BLaER1 (cell line): Measurements from ENCODE around the gene LRP1.
A peak's percentile ranks its signal among the peaks of the same experiment; 100 is the strongest.

Source experiments
- H3K27ac ChIP-seq: shearing (Covaris generic); formaldehyde crosslinking; 2 replicates; pipeline ENCODE4 v1.8.1; 2022
- H3K27me3 ChIP-seq: shearing (Covaris generic); formaldehyde crosslinking; 2 replicates; pipeline ENCODE4 v1.8.1; 2022
- H3K36me3 ChIP-seq: shearing (Covaris generic); formaldehyde crosslinking; 2 replicates; pipeline ENCODE4 v1.8.1; 2022
- H3K4me1 ChIP-seq: shearing (Covaris generic); formaldehyde crosslinking; 2 replicates; pipeline ENCODE4 v1.8.1; 2022
- H3K4me2 ChIP-seq: shearing (Covaris generic); formaldehyde crosslinking; 2 replicates; pipeline ENCODE4 v1.8.1; 2022
- H3K4me3 ChIP-seq: shearing (Covaris generic); formaldehyde crosslinking; 2 replicates; pipeline ENCODE4 v1.8.1; 2022
- H3K9ac ChIP-seq: shearing (Covaris generic); formaldehyde crosslinking; 2 replicates; pipeline ENCODE4 v1.8.1; 2022
- H3K9me3 ChIP-seq: shearing (Covaris generic); formaldehyde crosslinking; 2 replicates; pipeline ENCODE4 v1.8.1; 2022
- H4K20me1 ChIP-seq: shearing (Covaris generic); formaldehyde crosslinking; 2 replicates; pipeline ENCODE4 v1.8.1; 2022
- Cebpa-rat ChIP-seq: shearing (Covaris generic); IDR thresholded peaks from 2 replicates; pipeline ENCODE4 v1.8.1; 2022

Gene LRP1

GRCh38 chr12:57124261-57124877 is 3.9 kb upstream of the LRP1 start:
- no peak overlapping the region for H3K4me2 ChIP-seq
- peaks cover 27% of the 10 kb centered on the region for H3K27me3 ChIP-seq
- H3K36me3 ChIP-seq, result no peaks in the 10 kb centered on the region
- H4K20me1 ChIP-seq, result no peaks in the 10 kb centered on the region
- TF ChIP-seq Cebpa-rat, result no peak
- no peak overlapping the region for H3K27ac ChIP-seq
- H3K4me1 ChIP-seq, result peaks cover 17% of the 10 kb centered on the region
- no peak overlapping the region for H3K4me3 ChIP-seq
- no peaks in the 10 kb centered on the region for H3K9me3 ChIP-seq
- H3K9ac ChIP-seq, result no peak overlapping the region

DNA sequence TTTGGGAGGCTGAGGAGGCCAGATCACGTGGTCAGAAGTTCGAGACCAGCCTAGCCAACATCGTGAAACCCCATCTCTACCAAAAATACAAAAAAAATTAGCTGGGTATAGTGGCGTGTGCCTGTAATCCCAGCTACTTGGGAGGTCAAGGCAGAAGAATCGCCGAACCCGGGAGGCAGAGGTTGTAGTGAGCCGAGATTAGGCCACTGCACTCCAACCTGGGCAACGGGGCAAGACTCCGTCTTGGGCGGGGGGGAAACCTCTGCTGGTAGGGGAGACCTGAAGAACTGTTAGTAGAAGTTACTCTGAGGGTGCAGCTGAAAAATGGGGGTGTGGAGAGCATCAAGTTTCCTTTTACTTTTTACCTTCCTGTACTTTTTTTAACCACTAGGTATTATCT is 2.2 kb upstream of the LRP1 start:
- TF ChIP-seq Cebpa-rat, result no peak
- peaks cover 30% of the 10 kb centered on the region for H3K27me3 ChIP-seq
- peaks cover 9% of the 10 kb centered on the region for H4K20me1 ChIP-seq
- no peaks in the 10 kb centered on the region for H3K36me3 ChIP-seq
- H3K4me1 ChIP-seq, result peaks cover 33% of the 10 kb centered on the region
- no peak overlapping the region for H3K4me2 ChIP-seq
- no peak overlapping the region for H3K4me3 ChIP-seq
- H3K9ac ChIP-seq, result no peak overlapping the region
- H3K27ac ChIP-seq, result no peak overlapping the region
- H3K9me3 ChIP-seq, result no peaks in the 10 kb centered on the region

- Histone ChIP-seq H3K9me3 (no peaks in the 10 kb centered on the region), H3K4me2 (peak overlapping the region; percentile 90; the same call in 1 of the 2 replicates), H3K27ac (no peak overlapping the region), H3K9ac (no peak overlapping the region), H3K4me3 (no peak overlapping the region), H3K4me1 (peaks cover 35% of the 10 kb centered on the region), H4K20me1 (peaks cover 14% of the 10 kb centered on the region), H3K27me3 (peaks cover 30% of the 10 kb centered on the region), H3K36me3 (no peaks in the 10 kb centered on the region)
- no peak for TF ChIP-seq Cebpa-rat
Measured at GRCh38 chr12:57126561-57126960, 1.7 kb upstream of the LRP1 start.

DNA sequence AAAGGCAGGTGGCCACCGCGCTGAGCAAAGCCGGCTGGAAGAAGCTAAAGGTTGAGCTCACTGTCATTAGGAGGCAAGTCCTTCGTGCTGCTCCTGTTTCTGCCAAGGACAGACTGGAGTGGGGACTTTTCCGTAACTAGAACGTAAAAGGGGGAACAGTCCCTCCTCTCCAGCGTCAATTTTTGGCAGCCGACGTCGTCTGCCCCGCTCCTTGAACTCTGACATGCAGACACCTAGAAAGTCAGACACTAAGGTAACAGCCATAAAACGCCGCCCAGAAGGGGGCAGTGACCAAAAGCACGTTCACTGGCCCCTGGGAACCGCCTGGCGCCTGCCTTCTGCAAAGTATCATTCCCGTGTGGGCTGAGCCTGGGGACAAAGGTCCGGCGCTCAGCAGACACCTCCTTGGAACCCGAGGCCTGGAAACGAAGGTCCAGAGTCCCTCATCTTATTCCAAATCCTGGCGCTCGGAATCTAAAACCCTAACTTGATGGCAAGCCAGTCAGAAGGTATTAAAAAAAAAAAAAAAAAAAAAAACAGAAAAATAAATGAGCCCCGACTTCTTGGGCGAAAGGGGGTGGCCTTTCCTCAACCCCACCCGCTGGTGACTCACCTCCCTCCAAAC is 1.1 kb upstream of the LRP1 start:
- H3K9me3 ChIP-seq, result no peaks in the 10 kb centered on the region
- TF ChIP-seq Cebpa-rat, result no peak
- peak overlapping the region; percentile 77; the same call in 1 of the 2 replicates for H3K9ac ChIP-seq
- H3K4me1 ChIP-seq, result peaks cover 35% of the 10 kb centered on the region
- peak overlapping the region; percentile 85 for H3K4me3 ChIP-seq
- H3K27me3 ChIP-seq, result peaks cover 30% of the 10 kb centered on the region
- no peak overlapping the region for H3K27ac ChIP-seq
- peak overlapping the region; percentile 90 for H3K4me2 ChIP-seq
- no peaks in the 10 kb centered on the region for H3K36me3 ChIP-seq
- peaks cover 21% of the 10 kb centered on the region for H4K20me1 ChIP-seq

DNA sequence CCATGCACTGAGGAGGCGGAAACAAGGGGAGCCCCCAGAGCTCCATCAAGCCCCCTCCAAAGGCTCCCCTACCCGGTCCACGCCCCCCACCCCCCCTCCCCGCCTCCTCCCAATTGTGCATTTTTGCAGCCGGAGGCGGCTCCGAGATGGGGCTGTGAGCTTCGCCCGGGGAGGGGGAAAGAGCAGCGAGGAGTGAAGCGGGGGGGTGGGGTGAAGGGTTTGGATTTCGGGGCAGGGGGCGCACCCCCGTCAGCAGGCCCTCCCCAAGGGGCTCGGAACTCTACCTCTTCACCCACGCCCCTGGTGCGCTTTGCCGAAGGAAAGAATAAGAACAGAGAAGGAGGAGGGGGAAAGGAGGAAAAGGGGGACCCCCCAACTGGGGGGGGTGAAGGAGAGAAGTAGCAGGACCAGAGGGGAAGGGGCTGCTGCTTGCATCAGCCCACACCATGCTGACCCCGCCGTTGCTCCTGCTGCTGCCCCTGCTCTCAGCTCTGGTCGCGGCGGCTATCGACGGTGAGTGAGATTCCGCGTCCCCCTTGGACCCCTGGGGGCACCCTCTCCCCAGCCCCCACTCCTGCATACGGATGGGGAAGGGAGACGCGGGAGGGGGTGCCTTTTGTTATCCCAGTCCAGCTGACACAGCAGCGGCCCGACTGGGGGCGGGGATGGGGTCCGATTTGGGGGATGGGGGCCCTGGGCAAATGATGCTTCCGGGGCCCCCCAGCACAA is 400 bp downstream of the LRP1 start:
- no peak for TF ChIP-seq Cebpa-rat
- Histone ChIP-seq H3K4me1 (peaks cover 35% of the 10 kb centered on the region), H3K4me3 (peak overlapping the region; percentile 85), H3K9me3 (no peaks in the 10 kb centered on the region), H3K9ac (peak overlapping the region; percentile 73), H3K4me2 (peak overlapping the region; percentile 97), H3K36me3 (no peaks in the 10 kb centered on the region), H4K20me1 (peaks cover 26% of the 10 kb centered on the region), H3K27me3 (peaks cover 30% of the 10 kb centered on the region), H3K27ac (no peak overlapping the region)

DNA sequence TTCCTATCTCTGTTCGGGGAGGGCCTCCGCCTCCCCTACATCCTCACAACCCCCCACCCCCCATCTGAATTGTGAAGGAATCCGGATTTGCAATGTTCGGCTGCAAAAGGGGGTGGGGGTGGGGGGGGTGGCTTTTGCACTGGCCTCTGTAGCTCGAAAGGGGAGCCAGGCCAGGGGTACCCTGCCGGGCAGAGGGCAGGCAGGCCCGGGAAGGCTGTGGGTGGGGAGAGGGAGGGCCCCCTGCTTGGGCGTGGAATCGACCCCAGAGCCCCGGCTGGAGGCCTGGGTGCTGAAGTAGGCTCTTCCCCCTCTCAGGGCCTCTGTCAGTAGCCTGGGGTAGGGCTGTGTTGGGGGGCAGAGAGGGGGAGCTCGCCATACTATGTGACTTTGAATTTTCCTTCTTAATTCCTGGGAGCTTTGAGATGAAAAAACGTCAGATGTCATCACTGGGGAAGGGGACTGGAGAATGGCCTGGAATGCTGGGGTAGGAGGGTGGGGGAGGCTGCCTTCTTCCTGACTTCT is 1.1 kb downstream of the LRP1 start:
- Histone ChIP-seq H3K27me3 (peaks cover 30% of the 10 kb centered on the region), H3K27ac (no peak overlapping the region), H3K9ac (peak overlapping the region; percentile 73), H3K9me3 (no peaks in the 10 kb centered on the region), H3K4me2 (peak overlapping the region; percentile 97), H3K4me1 (peaks cover 35% of the 10 kb centered on the region), H3K36me3 (no peaks in the 10 kb centered on the region), H4K20me1 (peaks cover 26% of the 10 kb centered on the region), H3K4me3 (peak overlapping the region; percentile 85)
- TF ChIP-seq Cebpa-rat, result no peak

- Histone ChIP-seq H3K4me1 (peaks cover 35% of the 10 kb centered on the region), H3K9ac (no peak overlapping the region), H3K27me3 (peaks cover 26% of the 10 kb centered on the region), H3K27ac (no peak overlapping the region), H3K36me3 (no peaks in the 10 kb centered on the region), H4K20me1 (peaks cover 26% of the 10 kb centered on the region), H3K4me3 (peak overlapping the region; percentile 85; the same call in 1 of the 2 replicates), H3K9me3 (no peaks in the 10 kb centered on the region), H3K4me2 (peak overlapping the region; percentile 97)
- TF ChIP-seq Cebpa-rat, result no peak
Measured at GRCh38 chr12:57129889-57130288, 1.6 kb downstream of the LRP1 start.

DNA sequence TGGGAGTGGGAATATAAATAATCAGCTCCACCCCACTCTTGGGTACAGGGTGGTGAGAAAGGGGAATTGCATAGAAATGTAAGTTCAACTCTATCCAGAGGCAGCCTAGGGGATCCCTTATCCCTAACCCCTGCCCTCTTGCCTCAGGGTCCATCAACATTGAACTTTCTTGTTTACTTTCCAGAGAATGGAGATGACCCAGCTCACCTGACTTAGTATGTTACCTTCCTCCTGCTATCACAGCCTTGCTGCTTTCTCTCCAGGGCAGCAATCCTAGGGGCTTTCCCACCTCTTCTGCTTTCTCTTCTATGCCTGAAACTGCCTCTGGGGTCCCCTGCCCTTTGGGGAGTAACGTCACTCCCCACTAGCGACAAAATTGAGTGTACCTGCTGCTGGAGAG is 2.7 kb downstream of the LRP1 start:
- Histone ChIP-seq H3K9ac (no peak overlapping the region), H4K20me1 (peaks cover 26% of the 10 kb centered on the region), H3K9me3 (no peaks in the 10 kb centered on the region), H3K27me3 (peaks cover 20% of the 10 kb centered on the region), H3K36me3 (no peaks in the 10 kb centered on the region), H3K4me1 (peaks cover 46% of the 10 kb centered on the region), H3K4me2 (peak overlapping the region; percentile 17; the same call in 1 of the 2 replicates), H3K27ac (no peak overlapping the region), H3K4me3 (no peak overlapping the region)
- TF ChIP-seq Cebpa-rat, result no peak

GRCh38 chr12:57131896-57132744 is 3.8 kb downstream of the LRP1 start:
- no peak overlapping the region for H3K9ac ChIP-seq
- H3K27me3 ChIP-seq, result peaks cover 8% of the 10 kb centered on the region
- H3K4me1 ChIP-seq, result peaks cover 40% of the 10 kb centered on the region
- TF ChIP-seq Cebpa-rat, result no peak
- no peak overlapping the region for H3K4me3 ChIP-seq
- peaks cover 26% of the 10 kb centered on the region for H4K20me1 ChIP-seq
- H3K9me3 ChIP-seq, result no peaks in the 10 kb centered on the region
- no peak overlapping the region; the same call in 1 of the 2 replicates for H3K4me2 ChIP-seq
- H3K27ac ChIP-seq, result no peak overlapping the region
- no peaks in the 10 kb centered on the region for H3K36me3 ChIP-seq
